BLaER1 treated with 17β-estradiol and CSF1 and Interleukin-3, amounts not matched to agents 10 nM and 100 nM (cell line): ENCODE results near the gene NCAPH2.
A peak's percentile ranks its signal among the peaks of the same experiment; 100 is the strongest.

Experiments used
- H3K27ac ChIP-seq, 11 experiments: shearing (Covaris generic); formaldehyde crosslinking; 2 replicates each; pipeline ENCODE4 v1.8.1; 2022
- H3K27me3 ChIP-seq, 11 experiments: shearing (Covaris generic); formaldehyde crosslinking; 2 replicates each; pipeline ENCODE4 v1.8.1; 2022
- H3K36me3 ChIP-seq, 11 experiments: shearing (Covaris generic); formaldehyde crosslinking; 2 replicates each; pipeline ENCODE4 v1.8.1; 2022
- H3K4me1 ChIP-seq, 10 experiments: shearing (Covaris generic); formaldehyde crosslinking; 2 replicates each; pipeline ENCODE4 v1.8.1; 2022
- H3K4me2 ChIP-seq, 11 experiments: shearing (Covaris generic); formaldehyde crosslinking; 2 replicates each; pipeline ENCODE4 v1.8.1; 2022
- H3K4me3 ChIP-seq, 10 experiments: shearing (Covaris generic); formaldehyde crosslinking; 2 replicates each; pipeline ENCODE4 v1.8.1; 2022
- H3K9ac ChIP-seq, 11 experiments: shearing (Covaris generic); formaldehyde crosslinking; 2 replicates each; pipeline ENCODE4 v1.8.1; 2022
- H3K9me3 ChIP-seq, 11 experiments: shearing (Covaris generic); formaldehyde crosslinking; replicated peaks in 1 of 11; 2 replicates each; pipeline ENCODE4 v1.8.1; 2022
- H4K20me1 ChIP-seq, 11 experiments: shearing (Covaris generic); formaldehyde crosslinking; 2 replicates each; pipeline ENCODE4 v1.8.1; 2022
- Cebpa-rat ChIP-seq, 11 experiments: shearing (Covaris generic); IDR thresholded peaks; 2 replicates each; pipeline ENCODE4 v1.8.1; 2022

Gene NCAPH2

GRCh38 chr22:50550395-50550794, 42.4 kb downstream of the NCAPH2 start:
- Histone ChIP-seq H3K9ac (peak overlapping the region in 3 of 11 experiments; percentile 40 to 66 (median 43); a peak in 3 of 22 replicates), H3K27ac (no peak overlapping the region), H3K36me3 (no peaks in the 10 kb centered on the region), H3K4me1 (peaks cover 31 to 55% (median 48%) of the 10 kb centered on the region in 10 experiments), H3K27me3 (peaks cover 0 to 36% (median 8%) of the 10 kb centered on the region in 11 experiments; a peak in 15 of 22 replicates), H3K4me2 (peak overlapping the region; percentile 86 to 99 (median 94); a peak in 21 of 22 replicates), H3K4me3 (no peak overlapping the region; a peak in 1 of 20 replicates), H3K9me3 (no peaks in the 10 kb centered on the region), H4K20me1 (no peaks in the 10 kb centered on the region; a peak in 1 of 22 replicates)
- no peak for TF ChIP-seq Cebpa-rat (IDR thresholded peaks at IDR 0.05)

GRCh38 chr22:50551160-50551752, 43.2 kb downstream of the NCAPH2 start:
- no peaks in the 10 kb centered on the region for H3K9me3 ChIP-seq
- no peak overlapping the region for H3K27ac ChIP-seq
- H3K4me3 ChIP-seq: no peak overlapping the region
- peaks cover 28 to 47% (median 39%) of the 10 kb centered on the region in 10 experiments for H3K4me1 ChIP-seq
- no peak for TF ChIP-seq Cebpa-rat (IDR thresholded peaks at IDR 0.05)
- H3K9ac ChIP-seq: no peak overlapping the region
- H3K27me3 ChIP-seq: peaks cover 0 to 36% (median 8%) of the 10 kb centered on the region in 11 experiments; a peak in 14 of 22 replicates
- no peaks in the 10 kb centered on the region; a peak in 1 of 22 replicates for H4K20me1 ChIP-seq
- H3K4me2 ChIP-seq: no peak overlapping the region; a peak in 1 of 22 replicates
- H3K36me3 ChIP-seq: no peaks in the 10 kb centered on the region

GRCh38 chr22:50553310-50553709, 45.3 kb downstream of the NCAPH2 start:
- Histone ChIP-seq H3K9ac (no peak overlapping the region), H3K27me3 (peaks cover 0 to 19% (median 8%) of the 10 kb centered on the region in 11 experiments; a peak in 13 of 22 replicates), H3K27ac (no peak overlapping the region), H3K36me3 (no peaks in the 10 kb centered on the region), H3K4me2 (no peak overlapping the region), H3K9me3 (no peaks in the 10 kb centered on the region), H4K20me1 (no peaks in the 10 kb centered on the region; a peak in 1 of 22 replicates), H3K4me1 (peaks cover 20 to 30% (median 22%) of the 10 kb centered on the region in 10 experiments), H3K4me3 (no peak overlapping the region)
- no peak for TF ChIP-seq Cebpa-rat (IDR thresholded peaks at IDR 0.05)

GRCh38 chr22:50556703-50557102, 48.7 kb downstream of the NCAPH2 start:
- Histone ChIP-seq H3K9me3 (no peaks in the 10 kb centered on the region), H3K36me3 (no peaks in the 10 kb centered on the region), H3K27ac (no peak overlapping the region)

GRCh38 chr22:50560034-50560433, 52.0 kb downstream of the NCAPH2 start:
- Histone ChIP-seq H3K4me1 (peaks cover 7 to 11% (median 9%) of the 10 kb centered on the region in 10 experiments; a peak in 18 of 20 replicates), H3K27me3 (peaks cover 7 to 22% (median 19%) of the 10 kb centered on the region in 11 experiments; a peak in 18 of 22 replicates), H3K36me3 (no peaks in the 10 kb centered on the region), H3K9ac (no peak overlapping the region), H4K20me1 (no peaks in the 10 kb centered on the region; a peak in 1 of 22 replicates), H3K4me3 (no peak overlapping the region), H3K4me2 (no peak overlapping the region), H3K27ac (no peak overlapping the region), H3K9me3 (no peaks in the 10 kb centered on the region)
- TF ChIP-seq Cebpa-rat (IDR thresholded peaks at IDR 0.05): no peak

More at GRCh38 chr22:50556703-50557102, 48.7 kb downstream of the NCAPH2 start:
- no peak overlapping the region for H3K9ac ChIP-seq
- H3K4me1 ChIP-seq: no peaks in the 10 kb centered on the region
- H3K4me3 ChIP-seq: no peak overlapping the region
- H3K27me3 ChIP-seq: no peaks in the 10 kb centered on the region
- TF ChIP-seq Cebpa-rat (IDR thresholded peaks at IDR 0.05): no peak
- H4K20me1 ChIP-seq: no peaks in the 10 kb centered on the region; a peak in 1 of 22 replicates
- H3K4me2 ChIP-seq: no peak overlapping the region

GRCh38 chr22:50561401-50562358, 53.7 kb downstream of the NCAPH2 start:
- H3K27me3 ChIP-seq: peaks cover 7 to 23% (median 19%) of the 10 kb centered on the region in 11 experiments; a peak in 18 of 22 replicates
- no peak overlapping the region for H3K4me2 ChIP-seq
- no peaks in the 10 kb centered on the region for H3K36me3 ChIP-seq
- H3K4me1 ChIP-seq: peaks cover 7 to 11% (median 9%) of the 10 kb centered on the region in 10 experiments; a peak in 18 of 20 replicates
- no peak overlapping the region for H3K4me3 ChIP-seq
- no peaks in the 10 kb centered on the region for H3K9me3 ChIP-seq
- H3K27ac ChIP-seq: no peak overlapping the region
- TF ChIP-seq Cebpa-rat (IDR thresholded peaks at IDR 0.05): no peak
- H3K9ac ChIP-seq: no peak overlapping the region
- no peaks in the 10 kb centered on the region; a peak in 1 of 22 replicates for H4K20me1 ChIP-seq

GRCh38 chr22:50562523-50563412, 54.7 kb downstream of the NCAPH2 start, which contains the start of gene SYCE3:
SYCE3 (minus strand) TSS chr22:50562919; CDS start chr22:50556405, 6,514 bp downstream.
- Histone ChIP-seq H3K4me2 (peak within 1 kb of the TSS; percentile 83 to 99 (median 94)), H3K36me3 (peaks cover 3 to 10% (median 6%) of the 10 kb centered on the region in 11 experiments; a peak in 21 of 22 replicates), H3K4me3 (peak within 1 kb of the TSS; percentile 49 to 71 (median 58)), H3K27ac (peak within 1 kb of the TSS in 3 of 11 experiments; percentile 0 to 20 (median 13); a peak in 2 of 22 replicates), H3K4me1 (peaks cover 7 to 11% (median 9%) of the 10 kb centered on the region in 10 experiments; a peak in 18 of 20 replicates), H3K9me3 (no peaks in the 10 kb centered on the region), H4K20me1 (no peaks in the 10 kb centered on the region; a peak in 1 of 22 replicates), H3K27me3 (peaks cover 7 to 23% (median 19%) of the 10 kb centered on the region in 11 experiments; a peak in 18 of 22 replicates), H3K9ac (peak within 1 kb of the TSS in 9 of 11 experiments; percentile 31 to 72 (median 51); a peak in 14 of 22 replicates)
- no peak for TF ChIP-seq Cebpa-rat (IDR thresholded peaks at IDR 0.05)
